ENCODE results near the gene ANKFN1. TPM values are rescaled to one million over a fixed set of nuclear protein-coding genes. Genes with fewer than 3 reads are reported as not detected.

The ANKFN1 gene
- total and polyA plus RNA-seq, 7 donors = 0.12 to 0.55 (median 0.26) TPM; not detected in 3

DNA sequence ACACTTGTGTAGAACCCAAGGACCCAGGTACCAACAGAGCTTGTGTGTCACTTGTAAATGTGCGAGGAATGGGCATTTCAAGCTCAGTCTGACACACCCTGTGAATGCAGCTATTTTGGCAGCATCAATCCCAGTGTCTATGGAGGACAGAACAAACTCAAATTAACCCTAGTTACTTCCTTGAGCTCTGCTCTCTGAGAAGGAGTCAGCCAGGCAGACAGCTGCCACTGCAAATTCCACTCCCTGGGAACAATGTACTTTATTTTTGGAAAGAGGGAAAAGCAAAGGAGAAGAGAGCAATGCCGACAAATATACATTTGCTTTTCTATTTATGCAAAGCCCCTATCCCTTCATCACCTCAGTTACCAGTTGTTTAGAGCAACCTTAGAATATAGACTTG is 391.8 kb downstream of the ANKFN1 start:
- Histone ChIP-seq H3K27ac (no peak overlapping the region), H3K4me3 (no peak overlapping the region), H3K36me3 (no peaks in the 10 kb centered on the region), H3K27me3 (no peaks in the 10 kb centered on the region), H3K9me3 (no peaks in the 10 kb centered on the region), H3K4me1 (no peaks in the 10 kb centered on the region)
- WGBS, 2 donors = 37 to 64% methylated on average over 2 of the region's 2 CpGs
- TF ChIP-seq, protein P1, sequence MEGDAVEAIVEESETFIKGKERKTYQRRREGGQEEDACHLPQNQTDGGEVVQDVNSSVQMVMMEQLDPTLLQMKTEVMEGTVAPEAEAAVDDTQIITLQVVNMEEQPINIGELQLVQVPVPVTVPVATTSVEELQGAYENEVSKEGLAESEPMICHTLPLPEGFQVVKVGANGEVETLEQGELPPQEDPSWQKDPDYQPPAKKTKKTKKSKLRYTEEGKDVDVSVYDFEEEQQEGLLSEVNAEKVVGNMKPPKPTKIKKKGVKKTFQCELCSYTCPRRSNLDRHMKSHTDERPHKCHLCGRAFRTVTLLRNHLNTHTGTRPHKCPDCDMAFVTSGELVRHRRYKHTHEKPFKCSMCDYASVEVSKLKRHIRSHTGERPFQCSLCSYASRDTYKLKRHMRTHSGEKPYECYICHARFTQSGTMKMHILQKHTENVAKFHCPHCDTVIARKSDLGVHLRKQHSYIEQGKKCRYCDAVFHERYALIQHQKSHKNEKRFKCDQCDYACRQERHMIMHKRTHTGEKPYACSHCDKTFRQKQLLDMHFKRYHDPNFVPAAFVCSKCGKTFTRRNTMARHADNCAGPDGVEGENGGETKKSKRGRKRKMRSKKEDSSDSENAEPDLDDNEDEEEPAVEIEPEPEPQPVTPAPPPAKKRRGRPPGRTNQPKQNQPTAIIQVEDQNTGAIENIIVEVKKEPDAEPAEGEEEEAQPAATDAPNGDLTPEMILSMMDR (IDR thresholded peaks at IDR 0.05) = no peak
- TF ChIP-seq POLR2AphosphoS5 (IDR thresholded peaks at IDR 0.05) (no peak), POLR2A (IDR thresholded peaks at IDR 0.05) (no peak), EP300 (IDR thresholded peaks at IDR 0.05) (no peak)
- DNase-seq = no peak
- intact Hi-C loops (cut with DNase I) = no loop called here

GRCh38 chr17:56545930-56546329 is 392.7 kb downstream of the ANKFN1 start:
- no peaks in the 10 kb centered on the region for H3K4me1 ChIP-seq
- H3K9me3 ChIP-seq = no peaks in the 10 kb centered on the region
- DNase-seq = no peak
- no peaks in the 10 kb centered on the region for H3K36me3 ChIP-seq
- H3K4me3 ChIP-seq = no peak overlapping the region
- H3K27me3 ChIP-seq = no peaks in the 10 kb centered on the region
- intact Hi-C loops (cut with DNase I) = no loop called here
- no peak overlapping the region for H3K27ac ChIP-seq
- TF ChIP-seq POLR2A (IDR thresholded peaks at IDR 0.05) (no peak), POLR2AphosphoS5 (IDR thresholded peaks at IDR 0.05) (no peak), EP300 (IDR thresholded peaks at IDR 0.05) (no peak)
- TF ChIP-seq, protein P1 (IDR thresholded peaks at IDR 0.05) = no peak

DNA sequence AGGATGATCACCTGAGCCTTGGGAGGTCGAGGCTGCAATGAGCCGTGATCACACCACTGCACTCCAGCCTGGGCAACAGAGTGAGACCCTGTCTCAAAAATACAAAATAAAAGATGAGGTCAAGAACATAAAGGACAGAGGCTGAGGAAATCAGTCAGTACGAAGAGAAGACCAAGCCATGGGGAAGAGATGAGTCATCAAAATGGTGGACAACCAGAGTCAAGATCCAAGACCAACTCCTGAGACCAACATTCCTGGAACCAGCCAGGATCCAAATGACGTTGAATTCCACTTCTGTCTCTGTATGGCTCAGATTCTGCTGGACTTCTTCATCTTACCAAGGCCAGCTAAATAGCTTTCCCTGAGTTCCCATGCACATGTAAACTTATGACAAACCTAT is 395.4 kb downstream of the ANKFN1 start:
- TF ChIP-seq EP300 (IDR thresholded peaks at IDR 0.05) (no peak), POLR2AphosphoS5 (IDR thresholded peaks at IDR 0.05) (no peak), POLR2A (IDR thresholded peaks at IDR 0.05) (no peak)
- TF ChIP-seq, protein P1 (IDR thresholded peaks at IDR 0.05) = no peak
- no peak for DNase-seq
- H3K36me3 ChIP-seq = no peaks in the 10 kb centered on the region
- intact Hi-C loops (cut with DNase I) = no loop called here
- H3K9me3 ChIP-seq = peaks cover 0 to 2% (median 0%) of the 10 kb centered on the region in 4 donors
- no peaks in the 10 kb centered on the region for H3K4me1 ChIP-seq
- no peak overlapping the region for H3K4me3 ChIP-seq
- WGBS, 2 donors = 86 to 91% methylated on average over 4 of the region's 4 CpGs
- no peaks in the 10 kb centered on the region for H3K27me3 ChIP-seq
- H3K27ac ChIP-seq = no peak overlapping the region

- H3K4me1 ChIP-seq = no peaks in the 10 kb centered on the region
- peaks cover 0 to 2% (median 0%) of the 10 kb centered on the region in 4 donors for H3K9me3 ChIP-seq
- intact Hi-C loops (cut with DNase I) = no loop called here
- H3K4me3 ChIP-seq = no peak overlapping the region
- DNase-seq = no peak
- H3K27ac ChIP-seq = no peak overlapping the region
- no peaks in the 10 kb centered on the region for H3K36me3 ChIP-seq
- TF ChIP-seq POLR2A (IDR thresholded peaks at IDR 0.05) (no peak), POLR2AphosphoS5 (IDR thresholded peaks at IDR 0.05) (no peak), EP300 (IDR thresholded peaks at IDR 0.05) (no peak)
- TF ChIP-seq, protein P1 (IDR thresholded peaks at IDR 0.05) = no peak
- 31 to 76% methylated on average over 1 of the region's 1 CpG for WGBS, 2 donors
- no peaks in the 10 kb centered on the region for H3K27me3 ChIP-seq
These were observed 396.2 kb downstream of the ANKFN1 start for GRCh38 chr17:56549501-56549900.

DNA sequence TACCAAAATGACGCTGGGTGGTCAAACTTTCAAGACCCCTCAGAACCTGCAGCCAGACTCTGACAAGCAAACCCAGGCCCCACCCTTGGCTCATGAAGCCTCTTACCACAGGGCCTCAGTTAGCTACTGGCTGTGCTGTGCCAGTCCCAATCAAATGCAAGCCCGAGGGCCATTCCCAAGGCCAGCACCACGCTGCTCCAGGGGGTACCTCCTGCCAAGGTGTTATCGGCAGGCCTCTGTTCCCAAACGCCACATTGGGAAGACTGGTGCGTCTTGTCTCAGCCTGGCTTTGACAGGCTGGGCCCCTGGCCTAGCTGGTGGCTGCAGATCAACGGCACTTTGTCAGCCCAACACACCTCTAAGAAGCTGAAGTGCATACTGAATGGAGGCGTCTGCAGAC is 404.4 kb downstream of the ANKFN1 start:
- DNase-seq = no peak
- TF ChIP-seq POLR2AphosphoS5 (IDR thresholded peaks at IDR 0.05) = no peak
- no peak for TF ChIP-seq POLR2A (IDR thresholded peaks at IDR 0.05)
- no peak for TF ChIP-seq EP300 (IDR thresholded peaks at IDR 0.05)
- TF ChIP-seq, protein P1 (IDR thresholded peaks at IDR 0.05) = no peak

More for the DNA sequence above, 404.4 kb downstream of the ANKFN1 start:
- H3K27me3 ChIP-seq = no peaks in the 10 kb centered on the region
- H3K4me1 ChIP-seq = no peaks in the 10 kb centered on the region
- no peaks in the 10 kb centered on the region for H3K36me3 ChIP-seq
- no peak overlapping the region for H3K4me3 ChIP-seq
- intact Hi-C loops (cut with DNase I) = no loop called here
- WGBS, 2 donors = 81 to 84% methylated on average over 8 of the region's 8 CpGs
- H3K9me3 ChIP-seq = no peaks in the 10 kb centered on the region
- no peak overlapping the region for H3K27ac ChIP-seq
